ENCODE results near the gene INTS4.
A peak's percentile ranks its signal among the peaks of the same experiment; 100 is the strongest.
"Not testable (repeated sequence)": the region's sequence is repeated elsewhere in the genome, so short reads cannot be mapped to it uniquely, and the experiment has no call there.

Gene INTS4, protein sequence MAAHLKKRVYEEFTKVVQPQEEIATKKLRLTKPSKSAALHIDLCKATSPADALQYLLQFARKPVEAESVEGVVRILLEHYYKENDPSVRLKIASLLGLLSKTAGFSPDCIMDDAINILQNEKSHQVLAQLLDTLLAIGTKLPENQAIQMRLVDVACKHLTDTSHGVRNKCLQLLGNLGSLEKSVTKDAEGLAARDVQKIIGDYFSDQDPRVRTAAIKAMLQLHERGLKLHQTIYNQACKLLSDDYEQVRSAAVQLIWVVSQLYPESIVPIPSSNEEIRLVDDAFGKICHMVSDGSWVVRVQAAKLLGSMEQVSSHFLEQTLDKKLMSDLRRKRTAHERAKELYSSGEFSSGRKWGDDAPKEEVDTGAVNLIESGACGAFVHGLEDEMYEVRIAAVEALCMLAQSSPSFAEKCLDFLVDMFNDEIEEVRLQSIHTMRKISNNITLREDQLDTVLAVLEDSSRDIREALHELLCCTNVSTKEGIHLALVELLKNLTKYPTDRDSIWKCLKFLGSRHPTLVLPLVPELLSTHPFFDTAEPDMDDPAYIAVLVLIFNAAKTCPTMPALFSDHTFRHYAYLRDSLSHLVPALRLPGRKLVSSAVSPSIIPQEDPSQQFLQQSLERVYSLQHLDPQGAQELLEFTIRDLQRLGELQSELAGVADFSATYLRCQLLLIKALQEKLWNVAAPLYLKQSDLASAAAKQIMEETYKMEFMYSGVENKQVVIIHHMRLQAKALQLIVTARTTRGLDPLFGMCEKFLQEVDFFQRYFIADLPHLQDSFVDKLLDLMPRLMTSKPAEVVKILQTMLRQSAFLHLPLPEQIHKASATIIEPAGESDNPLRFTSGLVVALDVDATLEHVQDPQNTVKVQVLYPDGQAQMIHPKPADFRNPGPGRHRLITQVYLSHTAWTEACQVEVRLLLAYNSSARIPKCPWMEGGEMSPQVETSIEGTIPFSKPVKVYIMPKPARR

GRCh38 chr11:77994434-77995362, at the start of gene INTS4:
Gene INTS4 (minus strand): TSS chr11:77994668. CDS start chr11:77994643, 25 bp downstream.
- TF ChIP-seq CTCF (IDR thresholded peaks at IDR 0.05; ENCODE audit: low read depth, low read length), result no peak
- peak; percentile 100 for DNase-seq (ENCODE audit: low read depth in 2 of 2)
- peak within 1 kb of the TSS; percentile 69 to 74 for H3K4me3 ChIP-seq (replicated peaks in 1 of 2; ENCODE audit: low read depth in 2 of 2, low read length in 2 of 2)

- no peak overlapping the region for H3K4me3 ChIP-seq (replicated peaks in 1 of 2; ENCODE audit: low read depth in 2 of 2, low read length in 2 of 2)
- no peak for DNase-seq (ENCODE audit: low read depth in 2 of 2)
- no peak for TF ChIP-seq CTCF (IDR thresholded peaks at IDR 0.05; ENCODE audit: low read depth, low read length)
Observed at GRCh38 chr11:78041843-78042440, 47.5 kb upstream of the INTS4 start.

- DNase-seq (ENCODE audit: low read depth in 2 of 2); H3K4me3 ChIP-seq (replicated peaks in 1 of 2; ENCODE audit: low read depth in 2 of 2, low read length in 2 of 2): not testable (repeated sequence)
Observed at GRCh38 chr11:78041380-78041719, 46.9 kb upstream of the INTS4 start.

GRCh38 chr11:78040691-78041379, 46.4 kb upstream of the INTS4 start:
- peak in 1 of 2 donors; percentile 36 for DNase-seq (ENCODE audit: low read depth in 2 of 2)
- no peak overlapping the region for H3K4me3 ChIP-seq (replicated peaks in 1 of 2; ENCODE audit: low read depth in 2 of 2, low read length in 2 of 2)
- no peak for TF ChIP-seq CTCF (IDR thresholded peaks at IDR 0.05; ENCODE audit: low read depth, low read length)

- peak; percentile 93 for DNase-seq (ENCODE audit: low read depth in 2 of 2)
- H3K4me3 ChIP-seq (replicated peaks in 1 of 2; ENCODE audit: low read depth in 2 of 2, low read length in 2 of 2), result peak overlapping the region in 1 of 2 donors; percentile 24
- no peak for TF ChIP-seq CTCF (IDR thresholded peaks at IDR 0.05; ENCODE audit: low read depth, low read length)
Observed at GRCh38 chr11:78039919-78040671, 45.6 kb upstream of the INTS4 start.

DNA sequence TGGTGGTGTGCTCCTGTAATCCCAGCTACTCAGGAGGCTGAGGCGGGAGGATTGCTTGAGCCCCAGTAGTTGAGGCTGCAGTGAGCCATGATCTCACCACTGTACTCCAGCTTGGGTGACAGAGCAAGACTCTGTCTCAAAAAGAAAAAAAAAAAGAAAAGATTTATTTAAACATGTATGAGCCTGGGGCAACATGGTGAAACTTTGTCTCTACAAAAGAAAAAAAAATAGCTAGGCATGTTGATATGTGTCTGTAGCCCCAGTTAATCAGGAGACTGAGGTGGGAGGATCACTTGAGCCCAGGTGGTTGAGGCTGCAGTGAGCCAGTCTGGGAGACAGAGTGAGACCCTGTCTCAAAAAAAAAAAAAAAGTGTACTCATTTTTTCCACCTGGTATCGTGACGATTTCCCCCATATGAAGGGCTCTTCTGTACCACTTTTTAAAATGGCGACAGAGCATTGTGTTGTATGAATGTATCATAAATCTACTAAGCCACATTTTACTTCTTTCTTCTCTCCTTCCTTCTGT, 45.0 kb upstream of the INTS4 start:
- no peak overlapping the region for H3K4me3 ChIP-seq (replicated peaks in 1 of 2; ENCODE audit: low read depth in 2 of 2, low read length in 2 of 2)
- no peak for TF ChIP-seq CTCF (IDR thresholded peaks at IDR 0.05; ENCODE audit: low read depth, low read length)

More for the DNA sequence above, 45.0 kb upstream of the INTS4 start:
- DNase-seq (ENCODE audit: low read depth in 2 of 2), result no peak
